ENCODE data around the gene SLC12A9.

SLC12A9 gene

GRCh38 chr7:100886142-100886935 lies 33.8 kb downstream of the SLC12A9 start:
- no peak for DNase-seq

GRCh38 chr7:100886936-100887515 lies 34.5 kb downstream of the SLC12A9 start:
- no peak for DNase-seq

DNA sequence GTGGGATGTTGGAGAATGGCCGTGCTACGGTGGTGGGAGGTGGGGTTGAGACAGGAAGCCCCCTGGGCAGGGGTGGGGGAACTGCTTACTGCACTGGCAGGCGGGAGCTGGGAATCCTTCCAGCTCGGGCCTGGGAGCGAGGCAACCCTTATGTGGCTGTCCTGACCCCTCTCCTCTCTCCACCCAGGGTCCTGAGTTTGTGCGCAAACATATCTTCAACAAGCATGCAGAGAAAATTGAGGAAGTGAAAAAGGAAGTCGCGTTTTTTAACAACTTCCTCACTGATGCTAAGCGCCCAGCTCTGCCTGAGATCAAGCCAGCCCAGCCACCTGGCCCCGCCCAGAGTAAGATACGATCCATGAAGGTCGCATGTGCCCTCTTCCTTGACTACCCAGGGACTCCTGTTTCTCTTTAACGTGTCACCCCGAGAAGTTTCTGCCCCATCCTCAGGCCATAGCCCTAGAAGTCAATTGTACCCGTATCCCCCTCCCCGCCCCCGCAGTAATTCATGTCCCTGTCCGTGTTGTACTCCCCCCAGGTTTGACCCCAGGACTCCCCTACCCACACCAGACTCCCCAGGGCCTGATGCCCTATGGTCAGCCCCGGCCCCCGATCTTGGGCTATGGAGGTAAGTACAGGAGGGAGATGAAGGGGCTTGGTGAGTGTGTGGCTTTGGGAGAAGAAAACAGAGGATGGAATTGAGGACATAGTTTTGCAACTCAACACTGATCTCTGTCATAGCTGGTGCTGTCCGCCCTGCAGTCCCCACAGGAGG lies 35.2 kb downstream of the SLC12A9 start:
- no peak for DNase-seq

GRCh38 chr7:100888291-100888987 lies 35.9 kb downstream of the SLC12A9 start:
- no peak for DNase-seq

DNA sequence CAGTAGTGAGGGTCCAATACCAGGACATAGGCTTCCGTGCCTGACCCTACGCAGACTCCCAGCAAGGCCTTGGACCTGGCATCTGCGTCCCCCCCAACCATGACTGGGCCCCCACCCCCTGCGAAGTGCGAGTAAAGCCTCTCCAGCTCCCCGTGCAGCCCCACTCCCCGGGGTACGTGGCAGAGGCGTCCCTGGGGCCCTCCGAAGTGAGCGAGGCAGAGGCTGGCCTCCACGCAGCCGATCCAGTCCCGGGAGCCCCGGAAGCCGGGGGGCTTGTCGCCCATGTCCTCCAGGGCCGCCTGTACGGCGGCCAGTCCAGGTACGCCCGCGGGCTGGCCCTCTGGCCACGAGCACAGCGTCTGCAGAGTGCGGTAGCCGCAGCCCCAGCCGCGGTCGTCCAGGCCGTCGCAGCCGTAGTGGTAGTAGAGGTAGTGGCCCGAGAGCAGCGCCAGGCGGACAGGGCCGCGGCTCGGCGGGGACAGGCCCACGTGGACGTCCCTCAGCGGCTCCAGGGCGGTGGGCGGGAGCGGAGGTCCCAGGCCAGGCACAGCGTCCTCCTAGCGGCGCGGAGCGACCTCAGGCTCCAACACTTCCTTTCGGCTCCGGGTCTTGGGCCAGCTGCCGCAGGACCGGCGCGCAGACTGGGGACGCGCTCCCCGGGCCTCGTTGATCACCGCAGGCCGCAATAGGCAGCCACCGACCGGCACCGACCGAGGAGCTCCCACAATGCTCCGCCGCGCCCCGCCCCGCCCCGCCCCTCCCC lies 36.7 kb downstream of the SLC12A9 start, which contains the start of gene UFSP1:
TSS of gene UFSP1 (minus strand) at position 728 of the 763 bp plus-strand sequence. CDS start at position 284, 444 bp downstream.
- peak; percentile 67 for DNase-seq

- no peak for DNase-seq
Measured at GRCh38 chr7:100890653-100891567, 38.4 kb downstream of the SLC12A9 start.

- no peak for DNase-seq
Measured at GRCh38 chr7:100891568-100892247, 39.2 kb downstream of the SLC12A9 start.

GRCh38 chr7:100892364-100893317 lies 40.1 kb downstream of the SLC12A9 start:
- DNase-seq, result no peak

DNA sequence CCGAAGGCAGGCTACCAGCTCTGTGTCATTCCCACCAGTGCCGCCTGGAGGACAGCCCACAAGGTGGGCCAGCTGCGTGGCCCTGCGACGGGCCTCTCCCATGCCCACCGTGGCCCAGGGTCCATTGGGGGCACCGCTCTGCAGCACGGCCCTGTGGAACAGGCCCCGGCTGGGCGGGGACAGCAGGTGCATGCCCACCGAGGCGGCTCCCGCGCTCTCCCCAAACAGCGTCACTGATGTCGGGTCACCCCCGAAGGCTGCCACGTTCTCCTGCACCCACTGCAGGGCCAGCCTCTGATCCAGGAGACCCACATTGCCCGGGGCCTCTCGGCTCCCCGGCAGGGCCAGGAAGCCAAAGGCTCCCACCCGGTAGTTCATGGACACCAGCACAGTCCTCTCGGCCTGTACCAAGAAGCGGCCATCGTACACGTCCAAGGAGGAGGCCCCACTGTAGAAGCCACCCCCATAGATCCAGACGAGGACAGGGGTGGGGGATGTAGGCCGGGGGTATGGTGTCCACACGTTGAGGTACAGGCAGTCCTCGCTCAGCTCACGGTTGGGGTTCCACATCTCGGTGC lies 40.9 kb downstream of the SLC12A9 start:
- DNase-seq, result no peak

- no peak for DNase-seq
Measured at GRCh38 chr7:100893910-100894721, 41.6 kb downstream of the SLC12A9 start.

DNA sequence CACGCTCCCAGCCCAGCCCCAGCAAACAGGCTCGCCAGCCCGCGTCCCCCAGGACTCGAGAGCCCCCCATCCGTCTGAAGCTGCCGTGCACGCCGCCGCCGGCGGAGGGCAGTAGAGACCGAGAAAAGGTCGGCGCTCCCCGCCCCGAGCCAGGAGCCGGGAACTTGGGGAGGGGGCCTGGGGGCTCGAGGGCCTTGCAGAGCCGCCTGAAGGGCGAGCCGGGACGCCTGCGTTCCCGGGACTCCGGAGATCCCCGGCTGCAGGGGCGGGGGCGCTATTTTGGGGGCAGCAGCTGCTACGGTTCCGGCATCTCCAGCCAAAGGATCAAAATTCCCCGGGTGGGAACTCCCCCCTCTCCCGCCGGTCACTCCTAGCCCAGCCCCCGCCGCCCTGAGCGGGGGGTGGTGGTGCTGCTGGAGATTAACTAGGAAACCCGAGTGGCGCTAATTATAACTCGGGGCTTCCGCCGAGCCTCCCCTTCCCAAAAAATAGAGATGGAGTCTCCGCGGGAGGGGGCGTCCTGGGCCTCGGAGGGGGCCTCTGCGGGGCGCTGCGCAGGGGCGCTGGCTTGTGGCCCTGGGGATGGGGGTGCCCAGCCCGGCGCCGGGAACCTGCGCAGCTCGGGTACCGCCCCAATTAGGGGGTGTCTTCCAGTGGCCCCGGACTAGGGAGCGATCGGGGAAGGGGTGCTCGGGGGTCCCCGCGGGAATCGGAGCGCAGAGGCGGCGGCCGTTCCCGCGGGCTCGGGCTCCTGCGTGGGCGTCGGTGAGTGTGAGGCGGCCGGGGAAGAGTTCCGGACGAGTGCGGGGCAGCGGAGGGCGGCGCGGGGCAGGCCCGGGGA lies 42.6 kb downstream of the SLC12A9 start:
- DNase-seq, result peak; percentile 34

DNA sequence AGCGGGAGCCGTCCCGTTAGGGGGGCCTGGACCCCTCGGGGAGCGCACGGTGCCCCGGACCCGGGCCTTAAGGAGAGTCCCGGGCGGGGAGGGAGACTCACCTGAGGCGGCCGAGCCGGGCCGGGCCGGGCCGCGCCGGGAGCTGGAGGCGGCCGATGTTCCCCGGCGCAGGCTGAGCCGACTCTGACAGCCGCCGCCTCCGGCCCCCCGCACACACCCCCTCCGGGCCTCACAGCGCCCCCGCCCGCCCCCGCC lies 43.1 kb downstream of the SLC12A9 start, which contains the start of gene ACHE:
TSS of gene ACHE (minus strand) at position 188 of the 255 bp plus-strand sequence. CDS start 1,656 bp downstream, outside the sequence.
- no peak for DNase-seq

DNA sequence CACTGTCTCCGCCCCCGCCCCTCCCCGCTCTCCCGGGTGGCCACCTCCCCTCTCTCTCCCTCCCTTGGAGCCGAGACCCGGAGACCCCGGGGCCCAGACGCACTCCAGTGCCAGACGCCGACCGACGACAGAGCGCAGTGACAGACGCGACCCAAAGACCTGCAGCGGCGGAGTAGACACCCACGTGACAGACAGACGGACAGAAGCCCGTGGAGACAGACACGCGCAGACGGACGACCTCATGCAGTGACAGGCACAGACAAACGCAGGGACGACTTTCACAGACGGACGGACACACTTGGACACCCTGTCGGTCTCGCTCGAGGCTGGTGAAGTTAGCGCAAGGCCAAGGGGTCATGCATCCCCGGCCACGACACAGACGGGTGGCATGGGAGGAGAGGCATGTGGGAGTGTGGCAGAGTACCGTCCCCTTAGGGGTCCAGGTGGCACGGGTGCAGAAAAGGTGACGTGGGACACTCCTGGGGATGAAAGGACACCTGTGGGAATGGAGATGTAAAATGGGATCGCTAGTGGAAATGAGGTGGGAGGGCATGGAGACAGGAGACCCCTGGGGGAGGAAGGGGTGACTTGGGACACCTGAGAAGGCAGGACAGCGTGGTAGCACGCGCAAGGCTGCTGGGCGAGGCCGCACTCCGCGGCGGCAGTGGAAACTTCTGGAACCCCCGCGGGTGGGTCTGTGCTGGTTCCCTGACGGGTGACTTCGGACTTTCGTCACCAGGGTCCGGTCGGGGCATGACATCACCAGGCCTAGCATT lies 43.6 kb downstream of the SLC12A9 start:
- DNase-seq, result peak; percentile 74

- peak; percentile 61 for DNase-seq
Measured at GRCh38 chr7:100896732-100897608, 44.5 kb downstream of the SLC12A9 start.

GRCh38 chr7:100897772-100898454 lies 45.4 kb downstream of the SLC12A9 start:
- DNase-seq, result peak; percentile 68
